Activated CD4-positive, CD25-positive, alpha-beta regulatory T cell treated with anti-CD3 and anti-CD28 coated beads, Interleukin-2, amount 50 U/mL, for 72 hours (primary cell): Measurements from ENCODE around the gene ATP4B.
"Not testable (repeated sequence)": the region's sequence is repeated elsewhere in the genome, so short reads cannot be mapped to it uniquely, and the experiment has no call there.

Experiments
- DNase-seq: peaks from one replicate; pipeline ENCODE4 v3.0.0; 2021

The ATP4B gene

DNA sequence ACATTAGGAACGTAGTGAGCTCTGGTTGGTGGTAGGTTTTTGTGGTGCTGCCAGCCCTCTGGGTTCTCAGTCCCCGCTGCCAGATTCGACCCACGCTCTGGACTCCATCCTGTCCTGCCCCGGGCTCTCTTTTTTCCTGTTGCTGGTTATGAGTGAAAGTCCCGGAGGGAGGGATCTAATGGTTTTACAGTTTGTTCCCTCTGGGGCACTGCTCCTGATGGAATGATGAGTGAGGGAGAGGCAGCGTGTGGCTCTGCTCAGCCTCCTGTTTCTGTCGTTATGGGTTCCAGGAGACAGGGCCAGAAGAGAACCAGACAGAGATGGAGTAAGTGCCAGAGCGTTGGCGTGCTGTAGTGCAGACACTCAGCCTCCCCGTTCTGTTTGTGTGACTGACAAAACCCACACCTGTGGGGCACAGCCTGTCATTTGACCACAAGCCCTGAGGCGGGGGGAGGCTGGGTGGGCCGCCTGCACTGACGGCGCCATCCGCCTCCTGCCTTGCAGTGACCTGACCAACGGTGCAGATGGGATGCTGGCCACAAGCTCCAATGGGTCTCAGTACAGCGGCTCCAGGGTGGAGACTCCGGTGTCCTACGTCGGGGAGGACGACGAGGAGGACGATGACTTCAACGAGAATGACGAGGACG, 18.3 kb downstream of the ATP4B start:
- DNase-seq, result peak; percentile 16

DNA sequence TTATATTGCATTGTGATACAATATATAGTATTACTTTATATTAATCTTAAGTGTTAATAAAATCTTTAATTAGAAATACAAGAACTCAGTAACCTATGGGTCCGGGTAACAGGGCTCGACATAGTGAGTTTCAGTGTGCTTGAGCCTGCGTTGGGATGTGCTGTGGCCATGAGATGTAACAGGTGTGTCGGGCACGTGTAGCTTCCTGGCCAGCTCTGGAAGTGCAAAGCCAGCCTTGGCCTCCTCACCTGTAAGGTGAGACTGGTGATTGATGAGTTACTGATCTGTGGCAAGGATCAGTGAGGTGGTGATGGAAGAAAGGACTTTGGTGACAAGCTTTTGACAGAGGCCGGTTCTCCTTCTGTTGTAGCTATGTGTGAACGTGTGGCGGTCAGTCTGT, 19.2 kb downstream of the ATP4B start:
- DNase-seq, result peak; percentile 4

DNA sequence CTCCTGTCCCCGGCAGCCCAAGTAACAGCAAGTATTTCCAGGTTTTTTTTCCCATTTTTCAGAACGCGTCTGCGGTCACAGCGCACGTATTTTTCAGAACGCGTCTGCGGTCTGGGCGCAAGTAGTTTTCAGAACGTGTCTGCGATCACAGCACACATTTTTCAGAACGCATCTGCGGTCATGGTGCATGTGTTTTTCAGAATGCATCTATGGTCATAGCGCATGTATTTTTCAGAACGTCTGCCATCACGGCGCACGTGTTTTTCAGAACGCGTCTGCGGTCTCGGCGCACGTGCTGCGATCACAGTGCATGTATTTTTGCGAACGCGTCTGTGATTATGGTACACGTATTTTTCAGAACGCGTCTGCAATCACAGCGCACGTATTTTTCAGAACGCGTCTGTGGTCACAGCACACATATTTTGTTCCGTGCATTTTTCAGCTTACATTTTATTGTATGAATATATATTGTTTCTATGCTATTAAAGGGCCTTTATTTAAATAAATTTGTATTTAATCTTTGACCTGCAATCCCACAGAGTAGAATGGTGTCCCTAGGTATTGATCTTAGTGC, 19.7 kb downstream of the ATP4B start:
- DNase-seq, result peak; percentile 14

DNA sequence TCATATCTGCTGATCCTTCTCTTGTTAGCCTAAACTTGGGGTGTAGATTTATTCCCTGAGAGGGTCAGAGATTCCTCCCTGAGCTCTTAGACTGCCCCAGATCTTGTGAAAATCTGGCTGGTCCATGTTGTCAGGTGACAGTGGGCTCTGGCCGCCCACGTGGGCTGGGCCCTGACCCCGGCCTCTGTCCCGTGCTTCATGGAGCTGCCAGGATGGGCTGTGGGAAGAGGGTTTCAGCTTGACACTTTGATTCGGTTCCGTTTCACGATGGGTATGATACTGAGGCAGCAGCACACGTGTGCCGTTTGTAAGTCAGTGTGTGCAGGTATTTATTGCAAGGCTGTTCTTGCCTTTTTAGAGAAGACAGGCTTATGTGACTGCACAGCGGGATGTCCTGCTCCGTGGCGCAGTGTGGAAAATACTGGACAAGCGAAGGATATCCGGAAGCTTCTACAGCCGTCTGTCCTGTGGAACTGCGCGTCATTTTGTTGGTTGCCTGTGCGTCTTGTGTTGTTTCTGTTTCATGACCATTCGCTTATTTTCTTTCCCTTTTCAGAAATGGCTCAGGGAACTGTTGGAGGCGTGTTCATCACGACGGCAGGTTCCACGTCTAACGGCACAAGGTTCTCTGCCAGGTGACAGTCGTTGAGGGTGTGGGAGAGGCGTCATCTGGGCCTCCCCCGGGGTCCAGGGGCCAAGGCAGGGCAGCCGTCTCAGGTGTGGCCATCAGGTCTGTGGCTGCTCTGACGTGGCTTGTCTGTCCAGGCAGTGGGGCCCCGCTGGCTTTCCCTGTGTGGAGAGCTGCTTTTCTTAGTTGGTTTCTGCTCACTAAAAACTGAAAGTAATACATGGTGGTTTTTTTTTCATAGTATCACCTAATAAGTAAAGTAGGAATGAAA, 20.5 kb downstream of the ATP4B start:
- peak; percentile 17 for DNase-seq

- no peak for DNase-seq
Measured at GRCh38 chr13:113636266-113636963, 21.6 kb downstream of the ATP4B start.

DNA sequence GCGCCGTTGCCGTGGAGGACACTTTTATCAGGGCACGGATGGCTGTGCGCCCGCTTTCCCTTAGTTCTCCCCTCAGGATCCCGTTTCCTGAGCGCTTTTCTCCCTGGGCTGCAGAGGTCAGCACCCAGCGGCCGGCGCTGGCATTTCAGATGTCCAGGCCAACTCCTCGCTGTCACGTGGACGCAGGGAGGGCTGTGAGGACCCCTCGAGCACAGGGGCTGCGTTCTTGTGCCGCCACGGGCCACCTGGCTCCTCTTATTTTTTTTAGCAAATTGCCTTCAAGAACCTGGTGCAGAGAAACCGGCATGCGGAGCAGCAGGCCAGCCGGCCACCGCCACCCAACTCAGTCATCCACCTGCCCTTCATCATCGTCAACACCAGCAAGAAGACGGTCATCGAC, 22.3 kb downstream of the ATP4B start:
- no peak for DNase-seq

DNA sequence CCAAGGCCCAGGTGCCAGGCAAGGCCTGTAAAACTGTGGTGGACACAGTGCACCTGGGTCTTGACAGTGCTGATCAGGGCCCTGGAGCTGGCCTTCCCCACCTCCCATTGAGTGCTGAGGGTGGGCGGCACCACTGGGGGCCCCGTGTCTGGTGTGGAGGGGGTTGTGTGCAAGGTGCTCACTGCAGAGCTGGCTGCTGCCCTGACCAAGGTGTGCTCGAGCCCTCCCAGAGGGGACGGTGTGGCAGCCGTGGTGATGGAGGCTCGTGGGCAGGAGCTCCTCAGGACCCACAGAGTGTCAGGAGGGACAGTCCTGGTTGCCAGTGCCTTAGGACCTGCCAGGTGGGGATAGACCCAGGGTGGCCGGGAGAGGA, 23.0 kb downstream of the ATP4B start:
- DNase-seq, result no peak

DNA sequence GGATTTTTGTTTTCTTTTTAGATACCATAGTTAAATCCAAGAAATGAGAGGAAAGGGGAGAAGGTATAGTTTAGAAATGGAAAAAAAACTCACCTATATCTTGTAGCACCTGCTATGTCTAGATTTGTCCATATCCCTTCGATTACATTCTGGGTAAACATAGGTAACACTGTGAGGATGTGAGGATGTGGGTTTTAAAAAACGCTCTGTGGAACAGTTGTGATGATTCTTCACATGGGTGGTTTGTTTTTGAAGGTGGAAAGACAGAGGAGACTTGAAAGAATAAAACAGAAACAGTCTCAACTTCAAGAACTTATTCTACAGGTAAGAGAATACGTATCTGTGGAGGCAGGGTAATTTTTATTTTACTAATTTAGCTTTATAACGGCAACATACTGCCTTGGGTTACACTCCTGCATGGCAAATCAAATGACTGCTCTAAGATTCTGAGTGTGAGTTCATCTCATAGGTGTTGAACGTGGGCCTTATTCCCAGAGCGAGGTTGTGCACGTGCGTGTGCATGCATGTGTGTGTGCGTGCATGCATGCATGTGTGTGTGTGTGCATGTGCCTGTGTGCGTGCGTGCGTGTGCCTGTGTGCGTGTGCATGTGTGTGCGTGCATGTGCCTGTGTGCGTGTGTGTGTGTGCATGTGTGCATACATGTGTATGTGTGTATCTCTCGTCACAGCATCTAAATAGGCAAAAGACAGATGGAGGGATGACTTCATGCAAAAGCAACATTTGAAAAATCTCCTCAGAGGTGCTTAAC, 23.5 kb downstream of the ATP4B start:
- DNase-seq, result no peak

DNA sequence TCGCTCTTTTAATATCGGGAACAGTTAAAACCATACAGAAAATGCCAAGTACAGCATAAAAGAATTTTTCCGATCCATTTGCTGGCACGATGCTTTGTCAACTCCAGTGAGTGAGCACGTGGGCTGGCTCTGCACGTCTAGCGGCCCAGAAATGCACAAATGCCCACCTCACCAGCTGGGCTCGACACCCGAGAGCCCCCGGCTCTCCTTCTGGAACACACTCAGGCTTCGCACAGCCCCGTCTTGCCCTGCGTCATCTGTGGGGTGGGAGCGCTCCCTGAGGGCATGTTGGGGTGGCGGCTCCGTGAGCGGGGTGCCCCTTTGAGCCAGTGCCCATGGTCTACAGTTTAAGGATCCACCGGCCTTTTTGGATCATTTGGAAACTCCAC, 24.5 kb downstream of the ATP4B start:
- no peak for DNase-seq

GRCh38 chr13:113632706-113633484, 25.1 kb downstream of the ATP4B start:
- DNase-seq, result no peak

- DNase-seq, result no peak
Measured at GRCh38 chr13:113631341-113632095, 26.5 kb downstream of the ATP4B start.

- DNase-seq, result no peak
Measured at GRCh38 chr13:113630804-113631203, 27.2 kb downstream of the ATP4B start.

- DNase-seq, result no peak
Measured at GRCh38 chr13:113630296-113630695, 27.7 kb downstream of the ATP4B start.

DNA sequence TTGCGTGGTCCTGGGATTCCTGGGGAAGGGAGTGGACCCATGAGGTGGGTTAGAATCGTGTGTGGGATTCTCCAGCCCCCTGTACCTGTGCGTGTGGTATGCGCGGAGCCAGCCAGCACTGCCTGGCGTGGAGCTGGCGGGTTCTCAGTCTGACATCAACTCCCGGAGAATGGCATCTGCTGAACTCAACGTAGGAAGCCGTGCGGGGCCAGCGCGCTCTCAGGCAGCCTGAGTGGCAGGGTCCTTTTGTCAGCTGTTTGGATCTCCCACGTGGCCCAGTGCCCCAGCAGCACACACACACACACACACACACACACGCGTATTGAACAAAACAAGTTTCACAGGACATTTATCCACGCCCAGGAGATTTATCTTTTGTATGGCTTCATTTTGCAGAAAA, 28.1 kb downstream of the ATP4B start:
- DNase-seq, result no peak

DNA sequence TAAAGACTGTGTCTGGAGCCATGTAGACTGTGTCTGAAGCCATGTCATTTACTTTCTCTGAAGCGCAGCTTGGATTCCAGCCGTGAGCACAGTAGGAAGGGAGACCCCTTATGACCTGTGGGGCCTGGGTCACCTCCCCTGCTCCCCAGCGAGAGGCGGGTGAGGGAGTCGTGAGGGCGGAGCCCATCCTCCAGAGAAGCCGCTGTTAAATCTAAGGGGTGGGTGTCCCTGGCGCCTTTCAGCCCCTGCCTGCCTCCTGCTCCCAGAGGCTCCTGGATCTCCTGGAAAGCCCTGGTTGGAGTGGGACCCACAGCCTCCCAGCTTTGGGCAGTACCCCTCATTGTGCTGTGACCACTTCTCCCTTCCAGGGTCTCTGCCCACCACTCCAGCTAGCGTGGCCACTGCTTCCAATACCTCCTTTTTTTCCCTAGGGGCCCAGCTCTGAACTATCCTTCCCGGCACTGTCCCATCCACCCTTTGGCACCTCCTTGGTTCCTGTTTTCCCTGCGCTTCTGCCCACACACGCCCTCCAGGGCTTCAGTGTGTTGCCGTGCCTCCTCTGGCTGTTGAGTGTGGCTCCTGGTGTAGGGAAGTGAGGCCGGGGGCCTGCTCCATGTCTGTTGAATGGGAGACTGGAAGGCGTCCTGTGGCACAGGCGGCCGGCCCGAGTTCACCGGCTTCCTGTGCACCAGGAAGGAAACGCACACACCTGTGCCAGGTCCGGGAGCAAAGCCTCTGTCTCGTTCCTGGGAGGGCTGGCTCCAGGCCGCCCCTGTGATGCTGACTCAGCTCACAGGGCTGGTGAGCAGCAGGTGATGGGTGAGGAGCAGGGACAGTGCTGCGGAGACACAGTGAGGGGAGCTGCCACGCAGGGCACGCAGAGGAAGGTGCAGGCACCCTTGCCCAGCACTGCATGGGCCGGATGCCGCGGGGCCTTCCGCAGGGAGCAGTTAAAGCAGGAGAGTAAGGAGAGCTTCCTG, 29.4 kb downstream of the ATP4B start:
- DNase-seq, result no peak

GRCh38 chr13:113627136-113627535, 30.9 kb downstream of the ATP4B start:
- no peak for DNase-seq

- no peak for DNase-seq
Measured at GRCh38 chr13:113625965-113626721, 31.9 kb downstream of the ATP4B start.

DNA sequence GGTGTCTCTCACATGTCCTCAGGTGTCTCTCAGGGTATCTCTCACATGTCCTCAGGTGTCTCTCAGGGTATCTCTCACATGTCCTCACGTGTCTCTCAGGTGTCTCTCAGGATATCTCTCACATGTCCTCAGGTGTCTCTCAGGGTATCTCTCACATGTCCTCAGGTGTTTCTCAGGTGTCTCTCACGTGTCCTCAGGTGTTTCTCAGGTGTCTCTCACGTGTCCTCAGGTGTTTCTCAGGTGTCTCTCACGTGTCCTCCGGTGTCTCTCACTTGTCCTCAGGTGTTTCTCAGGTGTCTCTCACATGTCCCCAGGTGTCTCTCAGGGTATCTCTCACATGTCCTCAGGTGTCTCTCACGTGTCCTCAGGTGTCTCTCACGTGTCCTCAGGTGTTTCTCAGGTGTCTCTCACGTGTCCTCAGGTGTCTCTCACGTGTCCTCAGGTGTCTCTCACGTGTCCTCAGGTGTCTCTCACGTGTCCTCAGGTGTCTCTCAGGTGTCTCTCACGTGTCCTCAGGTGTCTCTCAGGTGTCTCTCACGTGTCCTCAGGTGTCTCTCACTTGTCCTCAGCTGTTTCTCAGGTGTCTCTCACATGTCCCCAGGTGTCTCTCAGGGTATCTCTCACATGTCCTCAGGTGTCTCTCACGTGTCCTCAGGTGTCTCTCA, 33.2 kb downstream of the ATP4B start:
- DNase-seq, result not testable (repeated sequence)

- no peak for DNase-seq
Measured at GRCh38 chr13:113624235-113624587, 33.8 kb downstream of the ATP4B start.
